ENCODE measurements around the gene ESAM.

Gene ESAM

GRCh38 chr11:124739479-124740276, 22.4 kb downstream of the ESAM start, which contains the start of gene NRGN:
TSS of gene NRGN (plus strand) at chr11:124739942. CDS start at chr11:124740085, 143 bp downstream.
- no peak for TF ChIP-seq CTCF (IDR thresholded peaks at IDR 0.05)

- TF ChIP-seq CTCF (IDR thresholded peaks at IDR 0.05): no peak
Observed at GRCh38 chr11:124738713-124739478, 23.2 kb downstream of the ESAM start.

GRCh38 chr11:124737638-124738305, 24.3 kb downstream of the ESAM start:
- no peak for TF ChIP-seq CTCF (IDR thresholded peaks at IDR 0.05)

- no peak for TF ChIP-seq CTCF (IDR thresholded peaks at IDR 0.05)
Observed at GRCh38 chr11:124736736-124737135, 25.4 kb downstream of the ESAM start.

- no peak for TF ChIP-seq CTCF (IDR thresholded peaks at IDR 0.05)
Observed at GRCh38 chr11:124732230-124732629, 29.9 kb downstream of the ESAM start.

- no peak for TF ChIP-seq CTCF (IDR thresholded peaks at IDR 0.05)
Observed at GRCh38 chr11:124729571-124729970, 32.5 kb downstream of the ESAM start.

- no peak for TF ChIP-seq CTCF (IDR thresholded peaks at IDR 0.05)
Observed at GRCh38 chr11:124728134-124728533, 34.0 kb downstream of the ESAM start.

Data from LNCAP (cell line).